Measurements from ENCODE around the gene HUNK. TPM values are rescaled to one million over a fixed set of nuclear protein-coding genes. Genes with fewer than 3 reads are reported as not detected.

HUNK gene
- total RNA-seq, 1 experiment from 2014 or later = 4.8 TPM

DNA sequence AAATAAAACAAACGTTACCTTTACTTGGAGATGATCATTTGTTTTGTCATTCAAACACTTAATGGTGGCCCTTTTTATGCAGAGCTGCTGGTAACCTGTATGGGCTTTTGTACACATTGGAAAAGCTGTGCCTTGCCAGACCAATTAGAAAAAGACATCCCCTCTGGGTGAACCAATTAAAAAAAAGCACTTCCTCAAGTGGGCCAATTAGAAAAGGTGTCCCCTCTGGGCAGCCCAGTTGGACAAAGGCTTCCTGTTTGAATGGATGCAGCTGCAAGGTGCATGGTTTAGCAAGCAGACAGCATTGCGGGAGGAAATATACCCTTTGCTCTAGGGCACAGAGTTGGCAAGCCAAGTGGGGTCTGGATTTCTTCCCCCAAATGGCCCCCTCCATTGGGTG is 21.6 kb downstream of the HUNK start:
- DNase-seq = no peak
- TF ChIP-seq, protein P1, sequence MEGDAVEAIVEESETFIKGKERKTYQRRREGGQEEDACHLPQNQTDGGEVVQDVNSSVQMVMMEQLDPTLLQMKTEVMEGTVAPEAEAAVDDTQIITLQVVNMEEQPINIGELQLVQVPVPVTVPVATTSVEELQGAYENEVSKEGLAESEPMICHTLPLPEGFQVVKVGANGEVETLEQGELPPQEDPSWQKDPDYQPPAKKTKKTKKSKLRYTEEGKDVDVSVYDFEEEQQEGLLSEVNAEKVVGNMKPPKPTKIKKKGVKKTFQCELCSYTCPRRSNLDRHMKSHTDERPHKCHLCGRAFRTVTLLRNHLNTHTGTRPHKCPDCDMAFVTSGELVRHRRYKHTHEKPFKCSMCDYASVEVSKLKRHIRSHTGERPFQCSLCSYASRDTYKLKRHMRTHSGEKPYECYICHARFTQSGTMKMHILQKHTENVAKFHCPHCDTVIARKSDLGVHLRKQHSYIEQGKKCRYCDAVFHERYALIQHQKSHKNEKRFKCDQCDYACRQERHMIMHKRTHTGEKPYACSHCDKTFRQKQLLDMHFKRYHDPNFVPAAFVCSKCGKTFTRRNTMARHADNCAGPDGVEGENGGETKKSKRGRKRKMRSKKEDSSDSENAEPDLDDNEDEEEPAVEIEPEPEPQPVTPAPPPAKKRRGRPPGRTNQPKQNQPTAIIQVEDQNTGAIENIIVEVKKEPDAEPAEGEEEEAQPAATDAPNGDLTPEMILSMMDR (IDR thresholded peaks at IDR 0.05; ENCODE audit: insufficient read depth in 1 of 2, low read depth in 1 of 2, low read length in 1 of 2, severe bottlenecking in 1 of 2, unreplicated experiment in 1 of 2) = no peak
- no TSS peak for BruUV-seq (replicated peaks)
- Histone ChIP-seq H3K4me3 (ENCODE audit: low read depth, low read length) (no peak overlapping the region), H3K4me1 (peaks cover 32% of the 10 kb centered on the region), H3K36me3 (ENCODE audit: control insufficient read depth, insufficient read depth, low read length) (no peaks in the 10 kb centered on the region), H3K9me3 (no peaks in the 10 kb centered on the region), H3K27me3 (replicated peaks; ENCODE audit: control insufficient read depth, insufficient read depth, low read length) (no peaks in the 10 kb centered on the region)
- no peaks in the 10 kb centered on the region for H3K9me3 Mint-ChIP-seq (ENCODE audit: unreplicated experiment)
- no peaks in the 10 kb centered on the region for H3K36me3 Mint-ChIP-seq (ENCODE audit: insufficient read depth, unreplicated experiment)
- H3K4me3 Mint-ChIP-seq (ENCODE audit: unreplicated experiment) = no peak overlapping the region
- no peaks in the 10 kb centered on the region for H3K27me3 Mint-ChIP-seq (ENCODE audit: insufficient read depth, unreplicated experiment)
- ChIA-PET POLR2A (no interaction called here), CTCF (no interaction called here)
- H3K4me1 Mint-ChIP-seq (ENCODE audit: low read depth, unreplicated experiment) = peaks cover 13% of the 10 kb centered on the region
- H3K27ac Mint-ChIP-seq (ENCODE audit: unreplicated experiment) = no peak overlapping the region
- intact Hi-C loops (cut with micrococcal nuclease; ENCODE audit: unreplicated experiment) = no loop called here

DNA sequence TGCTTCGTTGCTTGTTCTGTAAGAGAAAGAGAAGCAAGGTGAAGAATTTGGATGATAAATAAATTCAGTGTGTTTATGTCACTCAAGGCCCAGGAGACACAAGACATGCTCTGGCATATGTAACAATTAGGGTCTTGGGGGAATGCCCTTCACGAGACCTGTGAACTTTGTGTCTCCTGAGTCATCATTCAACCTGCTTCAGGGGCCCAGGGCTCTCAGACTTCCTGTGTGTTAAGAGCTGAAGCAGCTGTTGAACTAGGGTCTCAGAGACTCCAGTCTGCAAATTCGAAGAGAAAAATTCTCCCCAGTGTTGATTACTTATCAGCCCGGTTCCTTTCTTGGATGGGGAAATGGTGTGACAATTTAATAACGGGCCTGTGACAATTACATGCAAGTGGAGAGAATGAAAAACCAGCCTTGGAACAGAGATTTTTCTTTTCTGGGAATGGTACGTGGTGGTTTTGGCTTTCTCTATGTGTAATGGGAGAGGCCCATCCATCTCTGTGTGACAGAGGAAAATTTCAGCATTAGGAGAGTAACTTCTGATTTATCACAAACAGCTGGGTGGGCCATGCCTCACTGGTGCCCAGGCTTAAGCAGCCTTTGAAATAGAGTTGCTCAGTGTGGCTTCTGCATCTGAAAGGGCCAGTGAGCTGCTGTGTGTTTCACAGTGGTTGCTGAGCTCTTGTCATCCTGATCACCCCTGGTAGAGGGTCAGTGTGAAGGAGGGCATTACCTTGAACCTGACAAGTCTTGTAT is 22.4 kb downstream of the HUNK start:
- Histone ChIP-seq H3K4me3 (ENCODE audit: low read depth, low read length) (no peak overlapping the region), H3K4me1 (peaks cover 35% of the 10 kb centered on the region), H3K27me3 (replicated peaks; ENCODE audit: control insufficient read depth, insufficient read depth, low read length) (no peaks in the 10 kb centered on the region), H3K36me3 (ENCODE audit: control insufficient read depth, insufficient read depth, low read length) (no peaks in the 10 kb centered on the region), H3K9me3 (no peaks in the 10 kb centered on the region)
- Mint-ChIP-seq H3K4me1 (ENCODE audit: low read depth, unreplicated experiment) (peaks cover 21% of the 10 kb centered on the region), H3K27me3 (ENCODE audit: insufficient read depth, unreplicated experiment) (no peaks in the 10 kb centered on the region), H3K27ac (ENCODE audit: unreplicated experiment) (no peak overlapping the region), H3K36me3 (ENCODE audit: insufficient read depth, unreplicated experiment) (peaks cover 5% of the 10 kb centered on the region), H3K9me3 (ENCODE audit: unreplicated experiment) (no peaks in the 10 kb centered on the region), H3K4me3 (ENCODE audit: unreplicated experiment) (no peak overlapping the region)
- CTCF ChIA-PET = no interaction called here
- intact Hi-C loops (cut with micrococcal nuclease; ENCODE audit: unreplicated experiment) = no loop called here
- no TSS peak for BruUV-seq (replicated peaks)
- TF ChIP-seq, protein P1 (IDR thresholded peaks at IDR 0.05; ENCODE audit: insufficient read depth in 1 of 2, low read depth in 1 of 2, low read length in 1 of 2, severe bottlenecking in 1 of 2, unreplicated experiment in 1 of 2) = no peak
- DNase-seq = no peak
- POLR2A ChIA-PET = no interaction called here

DNA sequence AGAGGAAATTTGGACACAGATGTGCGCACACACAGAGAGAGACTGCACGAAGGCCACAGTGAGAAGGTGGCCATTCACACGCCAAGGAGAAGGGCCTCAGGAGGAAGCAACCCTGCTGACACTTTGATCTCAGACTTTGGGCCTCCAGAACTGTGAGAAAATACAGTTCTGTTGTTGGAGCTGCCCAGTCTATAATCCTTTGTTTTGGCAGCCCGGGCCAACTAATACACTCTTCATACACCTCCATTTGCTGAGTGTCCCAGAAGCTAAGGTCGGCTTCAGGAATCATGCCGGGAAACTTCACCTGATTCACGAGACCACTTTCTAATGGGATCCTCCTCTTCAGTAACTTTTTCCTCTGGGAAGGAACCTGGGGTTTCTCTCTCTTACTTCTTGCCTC is 23.2 kb downstream of the HUNK start:
- Histone ChIP-seq H3K4me1 (peaks cover 37% of the 10 kb centered on the region), H3K9me3 (no peaks in the 10 kb centered on the region), H3K36me3 (ENCODE audit: control insufficient read depth, insufficient read depth, low read length) (no peaks in the 10 kb centered on the region), H3K4me3 (ENCODE audit: low read depth, low read length) (no peak overlapping the region), H3K27me3 (replicated peaks; ENCODE audit: control insufficient read depth, insufficient read depth, low read length) (no peaks in the 10 kb centered on the region)
- H3K4me3 Mint-ChIP-seq (ENCODE audit: unreplicated experiment) = no peak overlapping the region
- BruUV-seq (replicated peaks) = no TSS peak
- H3K27ac Mint-ChIP-seq (ENCODE audit: unreplicated experiment) = no peak overlapping the region
- CTCF ChIA-PET = no interaction called here
- POLR2A ChIA-PET = no interaction called here
- intact Hi-C loops (cut with micrococcal nuclease; ENCODE audit: unreplicated experiment) = no loop called here
- no peaks in the 10 kb centered on the region for H3K27me3 Mint-ChIP-seq (ENCODE audit: insufficient read depth, unreplicated experiment)
- TF ChIP-seq, protein P1 (IDR thresholded peaks at IDR 0.05; ENCODE audit: insufficient read depth in 1 of 2, low read depth in 1 of 2, low read length in 1 of 2, severe bottlenecking in 1 of 2, unreplicated experiment in 1 of 2) = no peak
- no peak for DNase-seq
- H3K36me3 Mint-ChIP-seq (ENCODE audit: insufficient read depth, unreplicated experiment) = peaks cover 6% of the 10 kb centered on the region
- H3K9me3 Mint-ChIP-seq (ENCODE audit: unreplicated experiment) = no peaks in the 10 kb centered on the region
- peaks cover 27% of the 10 kb centered on the region for H3K4me1 Mint-ChIP-seq (ENCODE audit: low read depth, unreplicated experiment)
